CD4-positive, alpha-beta T cell treated with Interleukin-15 for 1 hour (primary cell): ENCODE measurements around the gene GSN.

Source experiments
- DNase-seq: peaks from one replicate; pipeline ENCODE4 v3.0.0-alpha.2; 2020

The GSN gene

GRCh38 chr9:121274851-121275250 is 6.9 kb downstream of the GSN start:
- no peak for DNase-seq

DNA sequence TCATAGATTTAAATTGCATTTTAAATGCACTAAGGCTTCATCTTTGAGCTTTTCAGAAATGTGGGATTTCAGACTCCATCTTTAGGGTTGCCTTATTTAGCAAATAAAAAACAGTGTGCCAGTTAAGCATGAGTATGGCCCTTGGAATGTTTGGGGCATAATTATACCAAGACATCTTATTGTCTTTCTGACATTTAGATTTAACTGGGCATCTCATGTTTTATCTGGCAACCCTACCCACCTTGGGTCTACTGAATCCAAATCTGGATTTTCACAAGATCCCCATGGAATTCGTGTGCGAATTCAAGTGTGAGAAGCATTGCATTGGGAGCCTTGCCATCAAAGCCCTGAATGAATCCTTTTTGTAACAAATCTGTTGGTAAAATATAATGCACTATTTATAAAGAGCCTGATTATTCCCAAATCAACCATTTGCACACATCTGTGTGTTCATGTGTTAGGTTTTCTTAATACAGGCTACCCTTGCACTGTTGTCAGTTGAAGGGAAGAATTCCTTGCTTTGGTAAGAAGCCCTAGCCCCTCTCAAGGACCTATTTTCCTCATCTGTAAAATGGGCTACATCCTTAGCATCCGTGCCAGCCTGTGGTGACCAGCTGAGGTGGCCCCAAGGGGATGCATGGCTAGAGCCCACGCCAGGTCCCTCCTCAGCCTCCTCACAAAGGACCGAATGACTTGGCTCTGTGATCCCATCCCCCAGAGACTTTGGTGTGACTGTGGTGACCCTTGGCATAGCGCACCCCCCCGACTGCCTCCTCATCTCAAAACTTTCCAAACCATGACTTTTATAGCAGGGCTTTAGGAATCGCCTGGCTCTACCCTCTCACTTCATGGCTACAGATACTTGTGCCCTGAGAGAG is 8.1 kb downstream of the GSN start:
- DNase-seq = no peak

DNA sequence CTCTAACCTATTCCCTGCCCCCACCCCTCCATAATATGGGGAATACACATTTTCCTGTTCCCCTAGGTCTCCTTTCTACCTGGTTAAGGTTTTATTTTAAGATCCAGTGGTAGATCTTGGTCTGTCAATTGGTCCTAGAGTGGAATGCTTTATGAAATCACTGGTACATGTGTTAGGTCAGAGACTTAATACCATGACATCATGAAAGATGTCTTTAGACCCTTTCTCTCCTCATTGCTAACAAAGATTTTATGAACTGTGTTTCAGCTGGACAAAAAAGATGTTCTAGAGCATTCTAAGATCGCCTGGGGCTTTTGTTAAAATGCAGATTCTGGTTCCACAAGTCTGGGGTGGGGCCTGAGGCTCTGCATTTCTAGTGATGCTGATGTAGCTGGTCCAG is 9.1 kb downstream of the GSN start:
- DNase-seq = no peak

GRCh38 chr9:121277518-121278295 is 9.7 kb downstream of the GSN start:
- DNase-seq = no peak

- DNase-seq = no peak
Observed at GRCh38 chr9:121278477-121279261, 10.7 kb downstream of the GSN start.

DNA sequence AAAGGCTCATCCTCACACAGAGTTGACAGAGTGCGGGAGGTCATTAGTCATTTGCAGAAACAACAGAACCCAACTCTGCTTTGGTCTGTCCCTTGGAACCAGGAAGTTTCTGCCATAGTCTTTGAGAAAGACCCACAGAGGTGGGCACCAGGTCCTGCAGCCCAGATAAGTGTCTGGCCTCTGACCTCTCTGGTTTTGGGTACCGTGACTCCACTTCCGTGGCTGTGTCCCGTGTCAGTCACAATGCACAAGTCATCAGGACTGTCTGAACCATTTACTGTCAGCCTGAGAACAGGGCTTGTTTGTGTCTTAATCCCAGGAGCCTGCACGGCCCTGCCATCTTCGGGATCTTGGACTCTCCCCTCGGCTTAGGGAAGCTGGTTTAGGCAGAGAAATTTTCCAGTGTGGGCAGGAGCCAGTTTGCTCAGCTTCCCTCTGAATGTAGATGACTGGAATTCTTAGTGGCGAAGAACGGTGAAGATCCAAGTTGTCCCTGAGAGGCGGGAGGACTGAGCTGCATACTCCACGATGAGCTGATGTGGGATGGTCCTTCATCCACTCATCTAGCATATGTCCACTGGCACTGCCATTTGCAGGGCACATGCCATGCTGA is 11.9 kb downstream of the GSN start:
- DNase-seq = no peak

- no peak for DNase-seq
Observed at GRCh38 chr9:121280715-121281613, 13.0 kb downstream of the GSN start.

DNA sequence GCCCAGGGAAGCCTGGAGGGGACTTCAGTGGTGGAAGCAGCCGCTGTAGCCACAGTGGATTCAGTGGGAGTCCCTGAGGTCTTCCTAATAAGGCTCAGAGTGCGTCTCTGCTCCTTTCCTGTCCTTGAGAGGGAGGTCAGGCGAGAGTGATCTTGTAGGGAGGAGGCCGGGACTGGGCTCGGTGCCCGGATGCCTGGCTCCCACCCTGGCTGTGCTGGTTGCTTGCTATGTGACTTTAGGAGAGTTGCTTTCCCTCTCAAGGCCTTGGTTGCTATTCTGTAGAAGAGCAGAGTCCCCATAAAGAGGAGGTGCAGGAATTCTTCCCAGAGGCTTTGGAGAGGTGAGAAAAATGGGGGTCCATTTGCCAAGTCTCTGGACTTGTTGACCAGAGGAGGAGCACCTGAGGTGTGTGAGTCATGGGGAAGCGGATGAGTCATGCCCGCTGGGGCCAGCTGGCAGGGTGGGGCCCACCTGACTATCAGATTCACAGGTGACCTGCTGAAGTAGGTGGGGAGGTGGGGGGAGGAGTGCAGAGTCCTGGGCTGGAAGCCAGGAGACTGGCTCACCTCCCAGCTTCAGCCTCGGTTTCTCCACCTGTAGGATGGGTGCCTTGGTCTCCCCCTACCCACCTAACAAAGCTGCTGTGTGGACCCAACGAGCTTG is 13.8 kb downstream of the GSN start:
- DNase-seq = no peak

- DNase-seq = peak; percentile 34
Observed at GRCh38 chr9:121282277-121283079, 14.5 kb downstream of the GSN start.

- no peak for DNase-seq
Observed at GRCh38 chr9:121283080-121283398, 15.1 kb downstream of the GSN start.

- no peak for DNase-seq
Observed at GRCh38 chr9:121283856-121284732, 16.1 kb downstream of the GSN start.

DNA sequence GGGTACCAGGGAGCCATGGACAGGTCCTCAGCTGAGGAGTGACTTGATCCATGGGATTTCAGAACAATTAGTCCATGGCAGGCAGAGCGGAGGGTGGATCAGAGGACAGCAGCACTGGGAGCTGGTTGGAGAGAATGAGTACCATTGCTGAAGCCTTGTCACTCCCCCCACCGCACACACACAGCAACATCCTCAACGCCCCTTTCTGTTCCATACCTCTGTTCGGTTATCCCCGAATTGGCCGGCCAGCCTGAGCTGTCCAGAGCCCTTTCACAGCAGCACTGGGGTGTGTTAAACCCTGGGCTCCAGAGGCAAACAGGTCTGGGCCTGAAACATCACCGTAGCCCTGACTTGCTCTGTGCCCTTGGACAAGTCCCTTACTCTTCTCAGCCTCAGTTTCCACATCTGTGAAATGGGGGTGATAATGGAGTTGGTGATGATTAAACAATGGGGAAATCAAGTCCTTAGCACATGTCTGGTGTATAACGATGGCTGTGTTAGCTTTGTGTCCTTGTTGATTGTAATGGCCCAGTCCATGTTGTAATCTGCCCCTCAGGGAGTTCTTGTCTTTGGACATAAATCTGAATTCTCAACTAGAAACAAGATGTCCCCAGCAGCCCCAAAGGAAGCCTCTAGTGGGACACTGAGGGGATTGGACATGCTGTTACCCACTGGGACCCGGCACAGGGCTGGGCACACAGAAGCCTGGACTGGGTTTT is 16.9 kb downstream of the GSN start:
- DNase-seq = no peak

DNA sequence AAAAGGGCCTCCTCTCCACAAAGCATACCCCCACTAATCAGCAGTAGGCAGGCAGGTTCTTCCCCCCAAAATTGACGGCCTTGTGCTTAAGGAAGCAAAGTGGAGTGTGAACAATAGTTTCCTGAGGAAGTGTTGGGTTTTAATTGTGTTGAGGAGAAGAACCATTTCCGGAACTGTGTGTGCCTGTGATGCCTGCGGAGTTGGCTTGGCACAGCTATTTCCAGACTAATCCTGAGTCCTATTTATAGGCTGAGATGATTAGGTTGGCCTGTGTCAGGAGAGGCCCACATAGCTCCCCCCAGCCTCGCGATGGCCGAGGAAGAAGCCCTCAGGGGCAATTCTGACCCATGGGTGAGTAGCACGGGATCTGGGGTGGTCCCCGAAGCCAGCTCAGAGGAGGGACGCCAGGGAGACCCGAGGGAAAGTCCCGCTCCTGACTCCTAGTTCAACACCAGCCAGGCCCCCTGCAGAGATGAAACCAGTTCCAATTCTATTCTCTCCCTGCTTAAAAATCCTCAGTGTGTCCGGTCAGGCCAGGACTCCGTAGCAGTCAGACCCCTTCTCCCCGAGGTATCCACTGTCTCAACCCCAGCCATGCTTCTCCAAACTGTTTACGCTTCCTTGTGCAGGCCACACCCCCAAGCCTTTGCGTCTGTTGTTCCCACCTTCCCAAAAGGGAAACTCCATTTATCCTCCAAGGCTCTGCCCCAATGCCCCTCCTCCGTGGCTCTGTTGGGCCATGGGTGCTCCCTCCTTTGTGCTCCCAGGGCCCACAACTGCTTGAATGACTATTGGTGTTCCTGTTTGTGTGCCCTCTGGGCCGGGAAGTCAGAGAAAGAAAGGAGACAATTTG is 18.1 kb downstream of the GSN start:
- no peak for DNase-seq

DNA sequence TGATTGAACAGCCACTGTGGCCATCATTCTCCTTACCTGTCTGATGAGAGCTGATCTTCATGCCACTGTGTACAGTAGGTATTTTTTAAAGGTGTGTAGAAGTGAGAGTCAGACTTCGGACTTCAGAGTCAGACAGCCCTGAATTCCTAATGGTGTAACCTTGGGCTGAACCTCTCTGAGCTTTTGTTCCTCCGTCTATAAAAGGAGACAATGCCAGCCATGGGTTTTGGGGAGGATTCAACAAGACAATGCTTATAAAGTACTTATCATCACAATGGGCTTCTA is 18.7 kb downstream of the GSN start:
- DNase-seq = no peak

GRCh38 chr9:121286973-121287741 is 19.2 kb downstream of the GSN start:
- peak; percentile 35 for DNase-seq

- no peak for DNase-seq
Observed at GRCh38 chr9:121288673-121289025, 20.7 kb downstream of the GSN start.

DNA sequence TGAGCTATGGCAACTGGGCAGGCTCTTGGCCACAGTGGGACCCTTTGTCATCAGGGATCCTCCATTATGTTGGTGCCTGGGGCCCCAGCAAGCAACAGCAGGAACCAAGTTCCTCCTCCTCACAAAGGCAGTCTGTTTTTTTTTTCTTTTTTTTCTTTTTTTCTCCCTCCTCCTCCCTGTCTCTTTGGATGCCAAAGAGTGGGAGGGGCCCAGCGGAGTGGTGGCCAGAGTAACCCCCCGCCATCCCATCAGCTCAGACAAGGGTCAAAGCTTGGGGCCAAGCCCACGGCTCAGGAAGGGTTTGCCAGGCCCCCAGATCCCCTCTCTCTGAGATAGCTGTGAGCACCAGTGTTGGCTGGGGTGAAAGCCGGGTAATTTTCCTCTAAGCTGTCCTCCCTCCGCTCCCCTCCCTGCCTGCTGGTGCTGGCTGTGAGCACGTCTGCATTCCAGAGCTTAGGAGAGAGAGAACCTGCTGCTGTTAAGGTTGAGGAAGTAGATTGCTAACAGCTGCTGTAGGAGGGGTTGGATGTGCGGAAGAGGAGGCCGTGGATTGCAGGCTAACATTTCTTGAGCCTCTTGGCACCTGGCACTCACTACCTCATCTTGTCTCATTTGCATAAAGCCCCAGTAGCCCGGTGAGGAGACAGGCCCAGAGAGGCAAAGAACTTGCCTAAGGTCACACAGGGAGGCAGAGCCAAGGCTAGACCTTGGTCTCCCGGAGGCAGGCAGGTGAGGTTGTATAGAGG is 21.2 kb downstream of the GSN start:
- DNase-seq = no peak
